Hematopoietic multipotent progenitor cell (in vitro differentiated cells): ENCODE measurements around the gene ABCD4. TPM values are rescaled to one million over a fixed set of nuclear protein-coding genes. Genes with fewer than 3 reads are reported as not detected.

ENCODE experiments used
- DNase-seq, 3 donors: peaks; one replicate each; pipeline ENCODE4 v3.0.0-alpha.2; 2011 to 2015; ENCODE audit warnings: low read depth in 2 of 3, low spot score in 2 of 3
- total RNA-seq: library from RNA; depleted of rRNA; stranded (reverse); fragments of >200 nt; gene quantifications from one replicate; pipeline ENCODE4 v1.2.3, GENCODE V29; 2012

ABCD4 gene
- total RNA-seq, 1 donor: 90.5 TPM

GRCh38 chr14:74261288-74261687, 41.4 kb downstream of the ABCD4 start:
- DNase-seq: no peak

DNA sequence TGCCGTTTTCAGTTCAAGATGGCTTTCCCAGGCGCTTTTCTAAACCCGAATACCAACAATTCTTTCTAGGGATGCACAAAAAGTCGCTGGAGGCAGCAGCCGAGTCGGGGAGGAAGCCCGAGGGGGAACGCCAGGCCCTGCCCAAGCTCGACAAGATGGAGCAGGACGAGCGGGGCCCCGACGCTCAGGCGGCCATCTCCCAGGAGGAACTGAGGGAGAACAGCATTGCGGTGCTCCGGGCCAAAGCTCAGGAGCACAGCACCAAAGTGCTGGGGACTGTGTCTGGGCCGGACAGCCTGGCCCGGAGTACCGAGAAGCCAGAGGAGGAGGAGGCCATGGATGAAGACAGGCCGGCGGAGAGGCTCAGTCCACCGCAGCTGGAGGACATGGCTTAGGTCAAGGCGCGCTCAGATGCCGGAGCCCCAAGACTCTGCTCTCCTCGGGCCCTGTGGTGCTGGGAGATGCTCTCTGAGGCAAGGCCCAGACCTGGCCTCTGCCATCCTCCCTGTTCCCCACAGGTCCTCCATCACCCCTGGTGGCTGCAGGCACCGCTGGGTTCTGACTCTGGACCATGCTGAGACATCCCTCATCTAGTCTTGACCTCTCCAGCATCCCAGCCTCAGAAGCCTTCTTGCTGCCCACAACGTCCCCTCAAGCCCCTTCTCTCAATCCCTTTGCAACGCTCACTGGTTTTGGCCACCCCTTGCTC, 42.1 kb downstream of the ABCD4 start:
- no peak for DNase-seq

DNA sequence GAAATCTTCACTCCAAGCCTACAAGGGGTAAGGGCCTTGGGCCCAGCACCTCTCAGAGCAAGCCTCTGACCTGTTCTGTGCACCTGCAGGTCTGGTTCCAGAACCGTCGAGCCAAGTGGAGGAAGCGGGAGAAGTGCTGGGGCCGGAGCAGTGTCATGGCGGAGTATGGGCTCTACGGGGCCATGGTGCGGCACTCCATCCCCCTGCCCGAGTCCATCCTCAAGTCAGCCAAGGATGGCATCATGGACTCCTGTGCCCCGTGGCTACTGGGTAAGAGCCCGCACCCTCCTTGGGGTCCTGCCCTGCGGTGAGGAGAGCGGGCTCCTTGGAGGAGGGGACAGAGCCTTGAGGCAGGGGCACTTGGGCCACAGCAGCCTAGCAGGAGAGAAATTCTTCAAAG, 43.2 kb downstream of the ABCD4 start:
- no peak for DNase-seq

GRCh38 chr14:74258764-74259035, 44.0 kb downstream of the ABCD4 start:
- DNase-seq: no peak

- DNase-seq: no peak
These were observed 44.6 kb downstream of the ABCD4 start for GRCh38 chr14:74257941-74258763.

DNA sequence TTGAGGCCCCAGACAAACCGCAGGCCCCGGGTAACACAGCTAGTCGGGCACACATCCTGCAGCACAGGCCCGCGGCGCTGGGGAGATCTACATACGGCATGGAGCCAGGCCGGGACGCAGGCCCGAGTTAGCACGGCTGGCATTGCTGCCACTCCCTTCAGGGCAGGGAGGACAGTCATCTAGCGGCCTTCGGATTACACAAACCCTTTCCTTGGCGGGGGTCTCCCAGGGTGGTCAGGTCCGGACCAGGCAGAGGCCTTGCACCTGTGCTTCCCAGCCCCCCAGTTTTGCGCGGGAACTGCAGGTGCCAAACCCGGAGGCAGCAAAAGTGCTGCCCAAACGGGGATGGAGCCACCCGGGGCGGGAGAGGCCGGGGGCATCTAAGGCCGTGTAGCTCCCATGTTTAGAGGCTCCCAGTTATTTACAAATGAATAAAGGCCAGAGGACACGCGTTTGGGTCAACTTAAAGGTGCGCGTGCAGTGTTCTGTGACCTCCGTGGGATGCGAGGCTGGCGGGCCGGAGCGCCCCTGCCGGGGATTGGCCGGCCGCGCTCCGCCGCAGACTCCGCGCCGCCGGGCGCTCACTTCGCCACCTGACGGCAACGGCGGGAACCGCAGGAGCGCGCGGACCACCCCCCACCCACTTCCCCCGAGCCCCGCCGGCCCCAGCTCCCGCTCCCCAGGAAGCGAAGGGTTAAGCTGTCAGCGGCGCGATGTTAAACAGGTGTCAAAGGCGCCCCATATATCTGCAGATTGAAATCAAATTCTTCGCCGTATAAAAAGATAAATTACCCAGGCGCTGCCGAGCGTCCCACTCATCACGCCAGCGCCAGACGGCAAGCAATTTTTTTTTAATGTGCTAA, 45.4 kb downstream of the ABCD4 start:
- peak; percentile 42 to 58 (median 55) for DNase-seq

GRCh38 chr14:74255281-74255680, 47.5 kb downstream of the ABCD4 start:
- DNase-seq: no peak

DNA sequence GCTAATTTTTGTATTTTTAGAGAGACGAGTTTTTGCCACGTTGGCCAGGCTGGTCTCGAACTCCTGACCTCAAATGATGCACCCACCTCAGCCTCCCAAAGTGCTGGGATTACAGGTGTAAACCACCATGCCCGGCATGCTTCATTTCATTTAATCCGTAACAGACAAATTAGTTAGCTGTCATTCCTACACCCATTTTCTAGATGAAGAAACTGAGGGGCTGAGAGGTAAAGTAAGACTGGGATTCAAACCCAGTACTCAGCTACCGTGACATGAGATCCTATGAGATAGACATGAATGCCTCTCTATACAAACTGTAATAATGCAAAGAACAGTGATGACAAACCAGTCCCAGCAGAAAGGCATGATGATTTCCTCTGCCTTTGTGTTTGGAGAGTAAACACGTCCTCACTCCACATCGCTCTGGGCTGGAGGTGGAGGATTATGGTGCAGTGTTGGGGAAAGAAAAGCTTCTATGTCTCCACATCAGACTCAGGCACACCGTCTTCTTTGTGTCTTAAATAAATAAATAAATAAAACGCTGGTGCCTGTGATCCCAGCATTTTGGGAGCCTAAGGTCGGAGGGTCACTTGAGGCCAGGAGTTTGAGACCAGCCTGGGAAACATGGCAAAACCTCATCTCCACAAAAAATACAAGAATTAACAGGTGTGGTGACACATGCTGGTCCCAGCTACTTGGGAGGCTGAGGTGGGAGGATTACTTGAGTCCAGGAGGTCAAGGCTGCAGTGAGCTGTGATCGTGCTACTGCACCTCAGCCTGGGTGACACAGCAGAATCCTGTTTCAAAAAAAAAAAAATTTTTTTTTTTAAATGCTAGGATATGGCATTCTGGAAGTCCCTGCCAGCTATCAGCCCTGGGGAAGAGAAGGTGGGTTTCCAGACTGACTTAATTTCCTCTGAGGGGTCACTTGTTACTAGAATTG, 53.0 kb downstream of the ABCD4 start:
- no peak for DNase-seq

- no peak for DNase-seq
These were observed 54.7 kb downstream of the ABCD4 start for GRCh38 chr14:74248017-74248416.

DNA sequence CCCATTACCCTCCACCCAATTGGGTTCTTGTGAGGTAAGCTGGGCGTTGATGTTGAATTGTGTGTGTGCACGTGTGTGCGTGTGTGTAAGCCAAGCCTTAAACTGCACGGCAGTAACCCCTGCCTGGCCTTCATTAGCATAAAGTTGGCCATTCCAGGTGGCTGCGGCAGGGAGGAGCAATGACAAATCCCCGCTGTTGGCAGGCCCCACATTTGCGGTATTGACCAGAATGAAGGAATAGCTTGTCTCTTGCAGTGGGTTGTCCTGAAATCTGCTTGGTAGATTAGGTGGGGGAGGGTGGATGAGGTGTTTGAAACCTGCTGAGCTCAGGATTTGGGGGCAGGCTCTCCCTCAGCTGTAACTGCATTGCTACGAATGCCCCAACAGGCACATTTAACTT, 56.2 kb downstream of the ABCD4 start:
- no peak for DNase-seq

DNA sequence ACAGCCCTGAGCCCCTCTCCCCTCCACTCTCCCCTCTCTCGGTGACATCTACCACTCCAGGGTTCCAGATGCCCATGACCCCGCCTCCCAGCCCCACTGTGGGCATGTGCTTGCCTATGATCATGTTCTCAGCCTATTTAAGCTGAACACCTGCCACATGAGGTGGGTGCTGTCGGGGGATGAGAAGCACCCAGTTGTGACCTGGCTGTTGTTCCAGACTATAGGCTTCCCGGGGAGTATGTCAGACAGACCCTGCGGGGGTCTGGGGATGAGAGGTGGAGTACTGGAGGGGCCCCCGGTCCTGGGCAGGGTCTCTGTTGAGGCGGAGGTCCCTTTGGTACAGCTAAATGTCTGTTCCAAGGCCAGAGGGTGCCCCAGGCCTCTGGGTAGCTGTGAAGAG, 57.4 kb downstream of the ABCD4 start:
- no peak for DNase-seq

- DNase-seq: no peak
These were observed 58.6 kb downstream of the ABCD4 start for GRCh38 chr14:74244115-74244514.

DNA sequence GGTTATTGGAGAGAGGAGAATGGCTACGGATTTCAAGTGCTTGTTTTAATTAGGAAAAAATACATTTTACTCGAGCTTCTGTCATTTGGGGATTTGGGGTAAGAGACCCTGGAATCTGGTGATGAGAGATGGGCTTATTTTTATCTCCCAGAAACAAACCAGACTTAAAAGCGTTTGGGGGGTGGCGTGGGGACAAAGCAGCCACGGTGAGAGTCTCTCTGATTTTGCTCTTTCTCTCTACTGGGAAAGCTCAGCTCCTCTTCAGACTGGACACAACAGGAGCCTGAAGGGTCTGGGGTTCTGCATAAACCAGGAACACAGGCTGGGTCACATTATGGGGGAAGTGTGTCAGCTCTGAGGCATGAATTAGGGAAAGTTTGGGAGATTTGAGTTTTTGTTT, 59.7 kb downstream of the ABCD4 start:
- peak in 1 of 3 donors; percentile 17 for DNase-seq

- no peak for DNase-seq
These were observed 60.0 kb downstream of the ABCD4 start for GRCh38 chr14:74242780-74243042.

GRCh38 chr14:74242021-74242779, 60.5 kb downstream of the ABCD4 start:
- DNase-seq: peak in 1 of 3 donors; percentile 35

- no peak for DNase-seq
These were observed 61.1 kb downstream of the ABCD4 start for GRCh38 chr14:74241652-74242017.

GRCh38 chr14:74240794-74241651, 61.7 kb downstream of the ABCD4 start:
- DNase-seq: peak in 1 of 3 donors; percentile 40

GRCh38 chr14:74239848-74240793, 62.6 kb downstream of the ABCD4 start:
- peak in 1 of 3 donors; percentile 34 for DNase-seq
